ENCODE results near the gene CTNNBIP1.
A peak's percentile ranks its signal among the peaks of the same experiment; 100 is the strongest.

CTNNBIP1 gene

GRCh38 chr1:9867408-9868243 is 42.4 kb downstream of the CTNNBIP1 start:
- peak; percentile 94 for TF ChIP-seq CTCF (IDR thresholded peaks at IDR 0.05)
- Histone ChIP-seq H3K4me3 (ENCODE audit: low read depth in 1 of 2, low read length in 1 of 2) (no peak overlapping the region), H3K9me3 (no peaks in the 10 kb centered on the region), H3K27me3 (no peaks in the 10 kb centered on the region), H3K36me3 (peaks cover 71% of the 10 kb centered on the region), H3K4me1 (ENCODE audit: control insufficient read depth in 1 of 2, insufficient read depth in 1 of 2, low read depth in 1 of 2, low read length in 1 of 2) (no peaks in the 10 kb centered on the region), H3K27ac (no peak overlapping the region)

GRCh38 chr1:9866836-9867235 is 43.2 kb downstream of the CTNNBIP1 start:
- Histone ChIP-seq H3K4me1 (ENCODE audit: control insufficient read depth in 1 of 2, insufficient read depth in 1 of 2, low read depth in 1 of 2, low read length in 1 of 2) (no peaks in the 10 kb centered on the region), H3K36me3 (peaks cover 68% of the 10 kb centered on the region), H3K9me3 (no peaks in the 10 kb centered on the region), H3K27me3 (no peaks in the 10 kb centered on the region), H3K27ac (no peak overlapping the region), H3K4me3 (ENCODE audit: low read depth in 1 of 2, low read length in 1 of 2) (no peak overlapping the region)
- no peak for TF ChIP-seq CTCF (IDR thresholded peaks at IDR 0.05)

- Histone ChIP-seq H3K36me3 (peaks cover 57% of the 10 kb centered on the region), H3K27ac (no peak overlapping the region), H3K4me1 (ENCODE audit: control insufficient read depth in 1 of 2, insufficient read depth in 1 of 2, low read depth in 1 of 2, low read length in 1 of 2) (no peaks in the 10 kb centered on the region), H3K9me3 (no peaks in the 10 kb centered on the region), H3K4me3 (ENCODE audit: low read depth in 1 of 2, low read length in 1 of 2) (no peak overlapping the region), H3K27me3 (no peaks in the 10 kb centered on the region)
- no peak for TF ChIP-seq CTCF (IDR thresholded peaks at IDR 0.05)
Observed at GRCh38 chr1:9865724-9866123, 44.3 kb downstream of the CTNNBIP1 start.

GRCh38 chr1:9863371-9863770 is 46.7 kb downstream of the CTNNBIP1 start:
- no peaks in the 10 kb centered on the region for H3K4me1 ChIP-seq (ENCODE audit: control insufficient read depth in 1 of 2, insufficient read depth in 1 of 2, low read depth in 1 of 2, low read length in 1 of 2)
- H3K4me3 ChIP-seq (ENCODE audit: low read depth in 1 of 2, low read length in 1 of 2), result no peak overlapping the region
- H3K9me3 ChIP-seq, result no peaks in the 10 kb centered on the region
- H3K27me3 ChIP-seq, result no peaks in the 10 kb centered on the region
- H3K36me3 ChIP-seq, result peaks cover 35% of the 10 kb centered on the region
- H3K27ac ChIP-seq, result no peak overlapping the region
- no peak for TF ChIP-seq CTCF (IDR thresholded peaks at IDR 0.05)

GRCh38 chr1:9861360-9861759 is 48.7 kb downstream of the CTNNBIP1 start:
- Histone ChIP-seq H3K27me3 (no peaks in the 10 kb centered on the region), H3K9me3 (no peaks in the 10 kb centered on the region), H3K4me3 (ENCODE audit: low read depth in 1 of 2, low read length in 1 of 2) (no peak overlapping the region), H3K36me3 (peaks cover 36% of the 10 kb centered on the region), H3K4me1 (ENCODE audit: control insufficient read depth in 1 of 2, insufficient read depth in 1 of 2, low read depth in 1 of 2, low read length in 1 of 2) (no peaks in the 10 kb centered on the region), H3K27ac (no peak overlapping the region)
- TF ChIP-seq CTCF (IDR thresholded peaks at IDR 0.05), result no peak
